BLaER1 treated with 17β-estradiol and CSF1 and Interleukin-3, amounts not matched to agents 10 nM and 100 nM (cell line): ENCODE results near the gene TACC3.

ENCODE experiments used
- H3K27ac ChIP-seq, 11 experiments: shearing (Covaris generic); formaldehyde crosslinking; 2 replicates each; pipeline ENCODE4 v1.8.1; 2022
- H3K27me3 ChIP-seq, 11 experiments: shearing (Covaris generic); formaldehyde crosslinking; 2 replicates each; pipeline ENCODE4 v1.8.1; 2022
- H3K36me3 ChIP-seq, 11 experiments: shearing (Covaris generic); formaldehyde crosslinking; 2 replicates each; pipeline ENCODE4 v1.8.1; 2022
- H3K4me1 ChIP-seq, 10 experiments: shearing (Covaris generic); formaldehyde crosslinking; 2 replicates each; pipeline ENCODE4 v1.8.1; 2022
- H3K4me2 ChIP-seq, 11 experiments: shearing (Covaris generic); formaldehyde crosslinking; 2 replicates each; pipeline ENCODE4 v1.8.1; 2022
- H3K4me3 ChIP-seq, 10 experiments: shearing (Covaris generic); formaldehyde crosslinking; 2 replicates each; pipeline ENCODE4 v1.8.1; 2022
- H3K9ac ChIP-seq, 11 experiments: shearing (Covaris generic); formaldehyde crosslinking; 2 replicates each; pipeline ENCODE4 v1.8.1; 2022
- H3K9me3 ChIP-seq, 11 experiments: shearing (Covaris generic); formaldehyde crosslinking; replicated peaks in 1 of 11; 2 replicates each; pipeline ENCODE4 v1.8.1; 2022
- H4K20me1 ChIP-seq, 11 experiments: shearing (Covaris generic); formaldehyde crosslinking; 2 replicates each; pipeline ENCODE4 v1.8.1; 2022
- Cebpa-rat ChIP-seq, 11 experiments: shearing (Covaris generic); IDR thresholded peaks; 2 replicates each; pipeline ENCODE4 v1.8.1; 2022

TACC3 gene

DNA sequence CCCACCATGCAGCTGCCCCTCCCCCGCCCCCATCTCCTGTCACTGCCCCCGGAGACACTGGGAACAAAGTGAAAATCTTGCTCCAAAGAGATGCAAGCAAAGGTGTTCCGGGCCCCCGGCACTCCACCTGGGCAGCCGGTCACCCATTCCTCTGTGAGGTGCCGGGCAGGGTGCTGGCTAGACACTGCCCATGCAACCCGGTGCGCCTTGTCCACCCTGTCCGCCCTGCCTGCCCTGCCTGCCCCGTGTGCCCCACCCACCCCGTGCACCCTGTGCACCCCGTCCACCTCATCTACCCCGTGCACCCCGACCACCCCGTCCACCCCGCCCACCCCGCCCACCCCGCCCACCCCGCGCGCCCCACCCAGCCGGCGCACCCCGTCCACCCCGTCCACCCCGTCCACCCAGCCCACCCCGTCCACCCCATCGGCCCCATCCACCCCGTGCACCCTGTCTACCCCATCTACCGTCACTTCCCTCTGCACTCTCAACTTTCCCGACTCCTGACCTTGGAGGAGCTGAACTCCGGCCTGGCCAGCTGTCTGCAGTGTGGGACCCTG lies 39.9 kb downstream of the TACC3 start:
- Histone ChIP-seq H3K4me1 (peaks cover 6 to 45% (median 31%) of the 10 kb centered on the region in 10 experiments; a peak in 17 of 20 replicates), H3K4me2 (no peak overlapping the region), H3K9ac (no peak overlapping the region), H3K9me3 (no peaks in the 10 kb centered on the region), H3K4me3 (no peak overlapping the region), H3K36me3 (no peaks in the 10 kb centered on the region), H3K27ac (no peak overlapping the region), H3K27me3 (peaks cover 31 to 44% (median 39%) of the 10 kb centered on the region in 11 experiments; a peak in 21 of 22 replicates), H4K20me1 (peaks cover 0 to 28% (median 5%) of the 10 kb centered on the region in 11 experiments; a peak in 11 of 22 replicates)
- no peak for TF ChIP-seq Cebpa-rat (IDR thresholded peaks at IDR 0.05)

- Histone ChIP-seq H3K4me3 (no peak overlapping the region), H3K36me3 (no peaks in the 10 kb centered on the region), H4K20me1 (peaks cover 0 to 33% (median 9%) of the 10 kb centered on the region in 11 experiments; a peak in 11 of 22 replicates), H3K4me1 (peaks cover 6 to 52% (median 36%) of the 10 kb centered on the region in 10 experiments; a peak in 17 of 20 replicates), H3K9ac (no peak overlapping the region), H3K27ac (no peak overlapping the region), H3K4me2 (no peak overlapping the region), H3K27me3 (peaks cover 31 to 54% (median 47%) of the 10 kb centered on the region in 11 experiments; a peak in 21 of 22 replicates), H3K9me3 (no peaks in the 10 kb centered on the region)
- no peak for TF ChIP-seq Cebpa-rat (IDR thresholded peaks at IDR 0.05)
Observed at GRCh38 chr4:1762264-1763010, 41.1 kb downstream of the TACC3 start.

DNA sequence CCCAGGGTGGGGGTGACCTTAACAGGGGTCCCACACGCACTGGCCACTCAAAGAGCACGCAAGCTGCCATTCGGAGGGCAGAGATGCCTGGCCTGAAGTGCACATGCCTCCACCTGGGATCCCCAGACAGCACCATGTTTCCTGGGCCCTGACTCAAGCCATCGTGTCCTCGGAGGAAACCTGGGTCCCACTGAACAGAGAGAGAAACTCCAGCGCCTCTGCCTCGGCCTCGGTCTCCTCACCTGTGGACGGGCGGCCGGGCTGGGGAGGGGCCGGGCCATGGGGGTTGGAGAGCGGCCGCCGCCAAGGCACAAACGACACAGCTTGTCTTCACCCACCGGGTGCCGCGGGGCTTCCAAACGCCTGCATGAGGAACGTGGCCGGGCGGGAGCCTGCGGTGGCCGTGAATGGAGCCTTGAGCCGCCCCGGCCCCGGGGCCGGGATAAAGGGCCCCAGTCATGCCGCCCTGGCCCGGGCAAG lies 41.8 kb downstream of the TACC3 start:
- Histone ChIP-seq H3K27ac (no peak overlapping the region), H3K9me3 (no peaks in the 10 kb centered on the region), H3K27me3 (peaks cover 34 to 60% (median 51%) of the 10 kb centered on the region in 11 experiments; a peak in 21 of 22 replicates), H3K36me3 (no peaks in the 10 kb centered on the region), H3K4me3 (no peak overlapping the region), H3K4me2 (peak overlapping the region in 3 of 11 experiments; percentile 14 to 33 (median 14); a peak in 1 of 22 replicates), H3K4me1 (peaks cover 7 to 51% (median 35%) of the 10 kb centered on the region in 10 experiments; a peak in 18 of 20 replicates), H3K9ac (no peak overlapping the region), H4K20me1 (peaks cover 0 to 35% (median 10%) of the 10 kb centered on the region in 11 experiments; a peak in 12 of 22 replicates)
- no peak for TF ChIP-seq Cebpa-rat (IDR thresholded peaks at IDR 0.05)

GRCh38 chr4:1763550-1764080 lies 42.3 kb downstream of the TACC3 start:
- Histone ChIP-seq H3K9me3 (no peaks in the 10 kb centered on the region), H3K27ac (no peak overlapping the region), H3K27me3 (peaks cover 39 to 65% (median 56%) of the 10 kb centered on the region in 11 experiments; a peak in 21 of 22 replicates), H3K4me1 (peaks cover 7 to 51% (median 35%) of the 10 kb centered on the region in 10 experiments; a peak in 18 of 20 replicates), H3K36me3 (no peaks in the 10 kb centered on the region), H3K4me3 (no peak overlapping the region), H3K4me2 (peak overlapping the region in 10 of 11 experiments; percentile 43 to 68 (median 51); a peak in 15 of 22 replicates), H4K20me1 (peaks cover 0 to 40% (median 15%) of the 10 kb centered on the region in 11 experiments; a peak in 15 of 22 replicates), H3K9ac (peak overlapping the region in 5 of 11 experiments; percentile 16 to 36 (median 23); a peak in 3 of 22 replicates)
- TF ChIP-seq Cebpa-rat (IDR thresholded peaks at IDR 0.05): no peak

- Histone ChIP-seq H3K27me3 (peaks cover 49 to 75% (median 66%) of the 10 kb centered on the region in 11 experiments; a peak in 21 of 22 replicates), H3K9me3 (no peaks in the 10 kb centered on the region), H3K9ac (no peak overlapping the region), H3K4me3 (no peak overlapping the region), H3K4me2 (no peak overlapping the region), H4K20me1 (peaks cover 0 to 50% (median 22%) of the 10 kb centered on the region in 11 experiments; a peak in 15 of 22 replicates), H3K36me3 (no peaks in the 10 kb centered on the region), H3K4me1 (peaks cover 15 to 53% (median 40%) of the 10 kb centered on the region in 10 experiments; a peak in 18 of 20 replicates), H3K27ac (no peak overlapping the region)
- TF ChIP-seq Cebpa-rat (IDR thresholded peaks at IDR 0.05): no peak
Observed at GRCh38 chr4:1764670-1765069, 43.3 kb downstream of the TACC3 start.

DNA sequence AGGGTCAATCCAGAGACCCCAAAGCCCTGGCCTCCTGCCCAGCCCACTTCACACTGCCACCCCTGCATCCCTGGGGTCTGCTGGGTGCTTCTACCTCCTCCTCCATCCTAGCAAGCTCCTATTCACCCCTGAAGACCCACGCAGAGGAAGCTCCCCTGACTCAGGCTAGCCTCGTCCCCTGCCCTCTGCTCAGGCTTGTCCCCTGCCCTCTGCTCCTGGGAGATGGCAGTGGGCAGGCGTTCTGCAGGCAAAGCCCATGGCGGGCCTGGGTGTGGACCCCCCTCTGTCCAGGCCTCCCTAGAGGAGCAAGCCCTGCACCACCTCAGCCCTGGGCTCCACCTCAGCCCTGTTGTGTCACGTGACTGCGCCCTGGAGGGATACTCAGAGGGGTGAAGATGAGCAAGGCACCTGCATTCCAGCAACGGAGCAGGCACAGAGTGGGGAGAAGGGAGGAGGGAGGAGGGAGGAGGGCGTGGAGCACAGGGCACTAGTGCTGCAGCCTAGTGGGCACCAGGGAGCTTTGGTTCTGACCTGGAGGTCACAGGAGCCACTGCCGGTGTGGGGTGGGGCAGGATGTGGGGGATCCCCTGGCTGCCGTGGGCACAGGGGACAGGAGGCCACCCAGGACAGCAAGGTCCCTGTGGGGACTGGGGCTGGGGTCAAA lies 44.2 kb downstream of the TACC3 start:
- H3K9ac ChIP-seq: no peak overlapping the region
- H3K9me3 ChIP-seq: no peaks in the 10 kb centered on the region
- no peaks in the 10 kb centered on the region for H3K36me3 ChIP-seq
- peaks cover 54 to 84% (median 75%) of the 10 kb centered on the region in 11 experiments; a peak in 21 of 22 replicates for H3K27me3 ChIP-seq
- no peak for TF ChIP-seq Cebpa-rat (IDR thresholded peaks at IDR 0.05)
- H3K27ac ChIP-seq: no peak overlapping the region
- peak overlapping the region in 6 of 11 experiments; percentile 7 to 84 (median 69); a peak in 6 of 22 replicates for H3K4me2 ChIP-seq
- H3K4me1 ChIP-seq: peaks cover 15 to 53% (median 41%) of the 10 kb centered on the region in 10 experiments; a peak in 18 of 20 replicates
- H3K4me3 ChIP-seq: no peak overlapping the region
- H4K20me1 ChIP-seq: peaks cover 0 to 59% (median 22%) of the 10 kb centered on the region in 11 experiments; a peak in 15 of 22 replicates

- Histone ChIP-seq H4K20me1 (peaks cover 0 to 64% (median 22%) of the 10 kb centered on the region in 11 experiments; a peak in 15 of 22 replicates), H3K9me3 (no peaks in the 10 kb centered on the region), H3K27me3 (peaks cover 54 to 93% (median 75%) of the 10 kb centered on the region in 11 experiments; a peak in 21 of 22 replicates), H3K36me3 (no peaks in the 10 kb centered on the region), H3K27ac (no peak overlapping the region), H3K4me3 (no peak overlapping the region; a peak in 1 of 20 replicates), H3K4me2 (peak overlapping the region in 8 of 11 experiments; percentile 7 to 84 (median 69); a peak in 14 of 22 replicates), H3K4me1 (peaks cover 20 to 60% (median 49%) of the 10 kb centered on the region in 10 experiments), H3K9ac (no peak overlapping the region)
- no peak for TF ChIP-seq Cebpa-rat (IDR thresholded peaks at IDR 0.05)
Observed at GRCh38 chr4:1766106-1767060, 45.1 kb downstream of the TACC3 start.
